SU-DHL-6 (cell line): ENCODE data around the gene AKNA.

Source experiments
- CTCF ChIP-seq: fragments of 200-600 bp; sonication (generic); IDR thresholded peaks from one replicate; pipeline ENCODE4 v1.5.1; 2017; ENCODE audit warnings: antibody characterized with exemption, mild to moderate bottlenecking, low read length, moderate library complexity; ENCODE audit not compliant: insufficient read depth, poor library complexity, severe bottlenecking
- EZH2phosphoT487 ChIP-seq: fragments of 200-600 bp; sonication (generic), shearing (Covaris generic); conservative IDR thresholded peaks from 2 replicates; pipeline ENCODE4 v1.6.1; 2018; ENCODE audit warnings: mild to moderate bottlenecking, antibody characterized with exemption, low read length, moderate library complexity, mixed read lengths

GRCh38 chr9:114408645-114409044 lies 20.9 kb upstream of the AKNA start:
- TF ChIP-seq CTCF (no peak), EZH2phosphoT487 (no peak)
